HepG2 (cell line): ENCODE measurements around the gene SEC14L5. TPM values are rescaled to one million over a fixed set of nuclear protein-coding genes. Genes with fewer than 3 reads are reported as not detected.

ENCODE experiments used
- ATAC-seq: fragments of 200-7000 bp; cut with Tn5 transposase; 3 replicates; pipeline ENCODE4 v1.9.1; 2020; ENCODE audit warnings: mild to moderate bottlenecking, moderate library complexity
- BruUV-seq: library from RNA; stranded (reverse); fragments of 400-500 nt; replicated peaks from 2 replicates; lab custom pipeline; 2021; lab: Mats Ljungman, UMichigan
- CTCF ChIA-PET: fragments of 300-600 bp; formaldehyde crosslinking; extraction: SDS; loops from one replicate; lab custom pipeline; 2021; ENCODE audit warnings: low total read pairs, inconsistent platforms, low intra/inter-chr PET ratio; lab: Yijun Ruan, JAX
- POLR2A ChIA-PET: fragments of 350-600 bp; sonication (Branson Sonifier 250); formaldehyde crosslinking; loops from one replicate; lab custom pipeline; 2020; ENCODE audit warnings: antibody characterized with exemption, inconsistent platforms; lab: Yijun Ruan, JAX
- DNase-seq: peaks from one replicate; pipeline ENCODE4 v3.0.0-alpha.2; 2015; ENCODE audit warnings: low spot score
- FAIRE-seq: peaks from 3 replicates; lab custom pipeline; 2011; peaks lifted over from hg19 to GRCh38; lab: Jason Lieb, UNC
- H2AFZ ChIP-seq: one replicate; pipeline ENCODE4 v1.6.1; 2011; ENCODE audit warnings: low read length, inconsistent platforms
- H3K27ac ChIP-seq: fragments of 300-600 bp; 3 replicates; pipeline ENCODE4 v1.8.0; 2011; ENCODE audit warnings: mixed run types, mild to moderate bottlenecking, mixed read lengths, low read length, inconsistent platforms; ENCODE audit not compliant: insufficient read depth; ENCODE audit errors: extremely low read length
- H3K27me3 ChIP-seq, 2 experiments: fragments of 200-600 bp in 1 of 2; 2 replicates in 1 of 2; 3 replicates in 1 of 2; pipeline versions ENCODE4 v1.6.0 to v1.8.0; 2011; ENCODE audit warnings: low read length in 2 of 2, mild to moderate bottlenecking in 2 of 2, moderate library complexity in 2 of 2, inconsistent platforms in 1 of 2; ENCODE audit not compliant: insufficient read depth in 2 of 2, control insufficient read depth in 1 of 2
- H3K36me3 ChIP-seq, 2 experiments: fragments of 200-600 bp in 1 of 2; replicated peaks in 1 of 2; 2 replicates in 1 of 2; 3 replicates in 1 of 2; pipeline versions ENCODE4 v1.5.1 to v1.8.0; 2011; ENCODE audit warnings: low read length in 2 of 2, inconsistent platforms in 1 of 2; ENCODE audit not compliant: insufficient read depth in 2 of 2, control insufficient read depth in 1 of 2
- H3K4me1 ChIP-seq: 2 replicates; pipeline ENCODE4 v1.5.1; 2012; ENCODE audit warnings: low read length, inconsistent platforms; ENCODE audit not compliant: insufficient read depth
- H3K4me2 ChIP-seq: 2 replicates; pipeline ENCODE4 v1.6.0; 2011; ENCODE audit warnings: low read depth, low read length, inconsistent platforms
- H3K4me3 ChIP-seq, 3 experiments: fragments of 200-600 bp in 1 of 3; sonication (generic), shearing (Covaris generic) in 1 of 3; replicated peaks in 1 of 3; 2 replicates each; pipeline ENCODE4 v1.5.1; 2011 to 2016; ENCODE audit warnings: low read length in 3 of 3, inconsistent platforms in 2 of 3, low read depth in 2 of 3, mild to moderate bottlenecking in 2 of 3, control low read depth in 1 of 3, mixed read lengths in 1 of 3; ENCODE audit not compliant: insufficient read depth in 1 of 3
- H3K79me2 ChIP-seq: one replicate; pipeline ENCODE4 v1.6.1; 2011; ENCODE audit warnings: low read length, inconsistent platforms; ENCODE audit not compliant: insufficient read depth
- H3K9ac ChIP-seq: 2 replicates; pipeline ENCODE4 v1.6.0; 2011; ENCODE audit warnings: mild to moderate bottlenecking, low read depth, low read length, inconsistent platforms; ENCODE audit not compliant: insufficient read depth
- H3K9me3 ChIP-seq: 2 replicates; pipeline ENCODE4 v1.5.1; 2012; ENCODE audit warnings: mild to moderate bottlenecking, low read length
- H4K20me1 ChIP-seq: 2 replicates; pipeline ENCODE4 v1.6.0; 2011; ENCODE audit warnings: inconsistent platforms, mild to moderate bottlenecking, low read length, moderate library complexity; ENCODE audit not compliant: insufficient read depth
- ARID4A ChIP-seq: sonication (generic); formaldehyde crosslinking; IDR thresholded peaks from 2 replicates; pipeline ENCODE4 v1.5.0; 2020; ENCODE audit warnings: mild to moderate bottlenecking, missing genetic modification reagents, borderline replicate concordance
- CEBPB ChIP-seq: IDR thresholded peaks from 2 replicates; pipeline ENCODE4 v1.6.1; 2011; ENCODE audit warnings: low read depth, low read length, improper control_type of control experiment, borderline replicate concordance
- E2F1 ChIP-seq: sonication (generic); formaldehyde crosslinking; IDR thresholded peaks from 2 replicates; pipeline ENCODE4 v1.5.0; 2020; ENCODE audit warnings: missing genetic modification reagents
- GZF1 ChIP-seq: sonication (generic); formaldehyde crosslinking; IDR thresholded peaks from 2 replicates; pipeline ENCODE4 v1.5.1; 2020; ENCODE audit warnings: mild to moderate bottlenecking, missing genetic modification reagents
- REXO4 ChIP-seq: sonication (generic); formaldehyde crosslinking; IDR thresholded peaks from 2 replicates; pipeline ENCODE4 v1.8.0; 2022; ENCODE audit warnings: missing genetic modification reagents, mild to moderate bottlenecking, borderline replicate concordance
- SNAI1 ChIP-seq: sonication (generic); formaldehyde crosslinking; IDR thresholded peaks from 2 replicates; pipeline ENCODE4 v1.5.0; 2020; ENCODE audit warnings: mild to moderate bottlenecking, missing genetic modification reagents, borderline replicate concordance
- ZSCAN20 ChIP-seq: sonication (generic); formaldehyde crosslinking; IDR thresholded peaks from 2 replicates; pipeline ENCODE4 v1.4.0; 2020; ENCODE audit warnings: missing genetic modification reagents, mild to moderate bottlenecking, borderline replicate concordance
- WGBS: methylation state at CpG from one replicate; pipeline ENCODE4 v1.1.6; 2017; ENCODE audit warnings: low lambda C conversion rate; 5-methylcytosine and 5-hydroxymethylcytosine counted together
- in situ Hi-C: cut with HindIII; loops from 2 replicates; pipeline ENCODE4 v1.10.0; 2017; ENCODE audit warnings: low pct_unique_long_range_greater_than_20kb; ENCODE audit not compliant: extremely low pct_ligation_motif_present
- intact Hi-C: fragments of 100-400 bp; cut with micrococcal nuclease; formaldehyde crosslinking; loops from one replicate; pipeline ENCODE4 v1.10.0; 2022; ENCODE audit not compliant: unreplicated experiment
- polyA plus RNA-seq, 8 experiments: library from polyadenylated mRNA; depleted of rRNA in 3 of 8; stranded (reverse) in 7 of 8; unstranded in 1 of 8; fragments of >200 nt; fragmentation: Illumina TruSeq in 4 of 8; extraction: Trizol in 4 of 8; gene quantifications; 2 replicates each; pipeline versions ENCODE4 v1.2.1 to v1.2.3, GENCODE V29; 2011 to 2016; ENCODE audit warnings: low read depth in 4 of 8, missing spikeins in 1 of 8, mixed read lengths in 1 of 8; ENCODE audit not compliant: insufficient read depth in 1 of 8
- total RNA-seq, 5 experiments: library from RNA; depleted of rRNA; stranded (reverse); fragments of >200 nt; fragmentation: Illumina TruSeq; extraction: Trizol; gene quantifications; 2 replicates each; pipeline ENCODE4 v1.2.3, GENCODE V29; 2016; ENCODE audit warnings: low read depth in 1 of 5
- TF ChIP-seq, protein P1 (sequence below): sonication (generic); formaldehyde crosslinking; IDR thresholded peaks from 2 replicates; pipeline ENCODE4 v1.4.0; 2020; ENCODE audit warnings: missing genetic modification reagents, borderline replicate concordance
- TF ChIP-seq, protein P2 (sequence below): sonication (generic); formaldehyde crosslinking; IDR thresholded peaks from 2 replicates; pipeline ENCODE4 v1.5.1; 2020; ENCODE audit warnings: mild to moderate bottlenecking, moderate library complexity, missing genetic modification reagents
- TF ChIP-seq, protein P3 (sequence below), 2 experiments: sonication (generic) in 1 of 2; formaldehyde crosslinking in 1 of 2; IDR thresholded peaks; 2 replicates each; pipeline versions ENCODE4 v1.4.0 to v1.6.1; 2018 to 2020; ENCODE audit warnings: missing genetic modification reagents in 2 of 2, borderline replicate concordance in 1 of 2, low read depth in 1 of 2, mild to moderate bottlenecking in 1 of 2, missing biosample characterization in 1 of 2
- TF ChIP-seq, protein P4 (sequence below): sonication (generic); formaldehyde crosslinking; IDR thresholded peaks from 2 replicates; pipeline ENCODE4 v1.4.0; 2020; ENCODE audit warnings: missing genetic modification reagents, mild to moderate bottlenecking, borderline replicate concordance

SEC14L5 gene
- total and polyA plus RNA-seq, 2 of the 13 experiments (the other 11 are each of a cell fraction or from before 2014, with no cell fraction given): 0.40 to 0.42 TPM

DNA sequence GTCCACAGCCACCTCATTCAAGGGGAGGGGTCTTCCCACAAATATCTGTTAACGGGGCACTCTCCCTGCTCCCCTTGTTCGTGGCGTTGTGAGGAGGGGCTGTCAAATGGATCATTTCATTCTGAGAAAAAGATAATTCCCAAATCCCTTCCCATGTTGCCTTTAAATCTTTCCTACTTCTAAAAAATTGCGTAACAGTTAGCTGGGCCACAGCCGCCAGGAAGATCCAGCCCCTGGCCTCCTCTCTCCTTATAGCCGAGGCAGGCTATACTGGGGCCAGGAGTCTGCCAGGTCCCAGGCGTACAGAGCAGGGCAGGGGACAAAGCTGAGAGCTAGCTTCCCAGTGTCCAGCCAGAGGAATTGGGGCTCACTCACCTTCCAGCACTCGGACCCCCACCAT, 107.2 kb downstream of the SEC14L5 start:
- FAIRE-seq: no peak
- intact Hi-C loops: no loop called here
- POLR2A ChIA-PET: interaction anchor here (0.8 to 1.1 kb wide), 2 partner anchors 29 to 31 kb away, joined by 3 to 4 read pairs; partner anchors contain the start of gene NAGPA
- TF ChIP-seq, protein P1, sequence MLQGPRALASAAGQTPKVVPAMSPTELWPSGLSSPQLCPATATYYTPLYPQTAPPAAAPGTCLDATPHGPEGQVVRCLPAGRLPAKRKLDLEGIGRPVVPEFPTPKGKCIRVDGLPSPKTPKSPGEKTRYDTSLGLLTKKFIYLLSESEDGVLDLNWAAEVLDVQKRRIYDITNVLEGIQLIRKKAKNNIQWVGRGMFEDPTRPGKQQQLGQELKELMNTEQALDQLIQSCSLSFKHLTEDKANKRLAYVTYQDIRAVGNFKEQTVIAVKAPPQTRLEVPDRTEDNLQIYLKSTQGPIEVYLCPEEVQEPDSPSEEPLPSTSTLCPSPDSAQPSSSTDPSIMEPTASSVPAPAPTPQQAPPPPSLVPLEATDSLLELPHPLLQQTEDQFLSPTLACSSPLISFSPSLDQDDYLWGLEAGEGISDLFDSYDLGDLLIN: no peak
- TF ChIP-seq CEBPB: peak; percentile 94
- TF ChIP-seq, protein P2, sequence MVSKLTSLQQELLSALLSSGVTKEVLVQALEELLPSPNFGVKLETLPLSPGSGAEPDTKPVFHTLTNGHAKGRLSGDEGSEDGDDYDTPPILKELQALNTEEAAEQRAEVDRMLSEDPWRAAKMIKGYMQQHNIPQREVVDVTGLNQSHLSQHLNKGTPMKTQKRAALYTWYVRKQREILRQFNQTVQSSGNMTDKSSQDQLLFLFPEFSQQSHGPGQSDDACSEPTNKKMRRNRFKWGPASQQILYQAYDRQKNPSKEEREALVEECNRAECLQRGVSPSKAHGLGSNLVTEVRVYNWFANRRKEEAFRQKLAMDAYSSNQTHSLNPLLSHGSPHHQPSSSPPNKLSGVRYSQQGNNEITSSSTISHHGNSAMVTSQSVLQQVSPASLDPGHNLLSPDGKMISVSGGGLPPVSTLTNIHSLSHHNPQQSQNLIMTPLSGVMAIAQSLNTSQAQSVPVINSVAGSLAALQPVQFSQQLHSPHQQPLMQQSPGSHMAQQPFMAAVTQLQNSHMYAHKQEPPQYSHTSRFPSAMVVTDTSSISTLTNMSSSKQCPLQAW: no peak
- TF ChIP-seq E2F1 (CRISPR knock-in tag): no peak
- 0 out of 2 replicates have a peak, but pooled peaks have one; percentile 52 for TF ChIP-seq GZF1 (CRISPR knock-in tag)
- TF ChIP-seq SNAI1 (CRISPR knock-in tag): no peak
- TF ChIP-seq ZSCAN20: no peak
- TF ChIP-seq, protein P3, sequence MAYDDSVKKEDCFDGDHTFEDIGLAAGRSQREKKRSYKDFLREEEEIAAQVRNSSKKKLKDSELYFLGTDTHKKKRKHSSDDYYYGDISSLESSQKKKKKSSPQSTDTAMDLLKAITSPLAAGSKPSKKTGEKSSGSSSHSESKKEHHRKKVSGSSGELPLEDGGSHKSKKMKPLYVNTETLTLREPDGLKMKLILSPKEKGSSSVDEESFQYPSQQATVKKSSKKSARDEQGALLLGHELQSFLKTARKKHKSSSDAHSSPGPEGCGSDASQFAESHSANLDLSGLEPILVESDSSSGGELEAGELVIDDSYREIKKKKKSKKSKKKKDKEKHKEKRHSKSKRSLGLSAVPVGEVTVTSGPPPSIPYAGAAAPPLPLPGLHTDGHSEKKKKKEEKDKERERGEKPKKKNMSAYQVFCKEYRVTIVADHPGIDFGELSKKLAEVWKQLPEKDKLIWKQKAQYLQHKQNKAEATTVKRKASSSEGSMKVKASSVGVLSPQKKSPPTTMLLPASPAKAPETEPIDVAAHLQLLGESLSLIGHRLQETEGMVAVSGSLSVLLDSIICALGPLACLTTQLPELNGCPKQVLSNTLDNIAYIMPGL (CRISPR knock-in tag; IDR thresholded peaks at IDR 0.05; ENCODE audit: borderline replicate concordance in 1 of 2, low read depth in 1 of 2): no peak
- peak; percentile 48; the same call in 1 of the 2 replicates for TF ChIP-seq ARID4A (CRISPR knock-in tag)
- TF ChIP-seq, protein P4, sequence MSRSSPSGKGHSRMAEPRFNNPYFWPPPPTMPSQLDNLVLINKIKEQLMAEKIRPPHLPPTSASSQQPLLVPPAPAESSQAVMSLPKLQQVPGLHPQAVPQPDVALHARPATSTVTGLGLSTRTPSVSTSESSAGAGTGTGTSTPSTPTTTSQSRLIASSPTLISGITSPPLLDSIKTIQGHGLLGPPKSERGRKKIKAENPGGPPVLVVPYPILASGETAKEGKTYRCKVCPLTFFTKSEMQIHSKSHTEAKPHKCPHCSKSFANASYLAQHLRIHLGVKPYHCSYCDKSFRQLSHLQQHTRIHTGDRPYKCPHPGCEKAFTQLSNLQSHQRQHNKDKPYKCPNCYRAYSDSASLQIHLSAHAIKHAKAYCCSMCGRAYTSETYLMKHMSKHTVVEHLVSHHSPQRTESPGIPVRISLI (CRISPR knock-in tag): no peak
- no peak for TF ChIP-seq REXO4

More for the DNA sequence above, 107.2 kb downstream of the SEC14L5 start:
- Histone ChIP-seq H3K9ac (peak overlapping the region; percentile 39), H3K27me3 (peaks cover 0 to 21% of the 10 kb centered on the region in 2 experiments; a peak in 2 of 5 replicates), H3K4me2 (peak overlapping the region; percentile 76), H3K9me3 (no peaks in the 10 kb centered on the region), H2AFZ (peak overlapping the region; percentile 18), H3K79me2 (no peaks in the 10 kb centered on the region), H3K27ac (no peak overlapping the region), H3K4me3 (peak overlapping the region in 2 of 3 experiments; percentile 7 to 63; a peak in 2 of 6 replicates), H3K4me1 (peaks cover 21% of the 10 kb centered on the region), H4K20me1 (no peaks in the 10 kb centered on the region), H3K36me3 (no peaks in the 10 kb centered on the region)
- ATAC-seq (peak; percentile 72), DNase-seq (no peak)
- in situ Hi-C loops: no loop called here
- CTCF ChIA-PET: no interaction called here
- whole genome bisulfite sequencing: 34% methylated on average over 8 of the region's 8 CpGs
- no TSS peak for BruUV-seq
